IPS-18a (cell line): Measurements from ENCODE around the gene TSPYL1.

ENCODE experiments used
- H3K27ac ChIP-seq: one replicate; pipeline ENCODE4 v1.5.1; 2013; ENCODE audit warnings: low read length
- H3K27me3 ChIP-seq: one replicate; pipeline ENCODE4 v1.6.1; 2013; ENCODE audit warnings: mild to moderate bottlenecking, low read length; ENCODE audit not compliant: control insufficient read depth, insufficient read depth
- H3K36me3 ChIP-seq: one replicate; pipeline ENCODE4 v1.6.1; 2013; ENCODE audit warnings: low read depth, low read length; ENCODE audit not compliant: control insufficient read depth
- H3K4me1 ChIP-seq: one replicate; pipeline ENCODE4 v1.6.1; 2013; ENCODE audit warnings: low read depth, low read length; ENCODE audit not compliant: control insufficient read depth
- H3K4me3 ChIP-seq: one replicate; pipeline ENCODE4 v1.5.1; 2013; ENCODE audit warnings: low read length
- H3K9ac ChIP-seq: one replicate; pipeline ENCODE4 v1.6.1; 2013; ENCODE audit warnings: mild to moderate bottlenecking, low read length, moderate library complexity
- H3K9me3 ChIP-seq: one replicate; pipeline ENCODE4 v1.6.1; 2013; ENCODE audit warnings: low read depth, low read length; ENCODE audit not compliant: control insufficient read depth

The TSPYL1 gene

DNA sequence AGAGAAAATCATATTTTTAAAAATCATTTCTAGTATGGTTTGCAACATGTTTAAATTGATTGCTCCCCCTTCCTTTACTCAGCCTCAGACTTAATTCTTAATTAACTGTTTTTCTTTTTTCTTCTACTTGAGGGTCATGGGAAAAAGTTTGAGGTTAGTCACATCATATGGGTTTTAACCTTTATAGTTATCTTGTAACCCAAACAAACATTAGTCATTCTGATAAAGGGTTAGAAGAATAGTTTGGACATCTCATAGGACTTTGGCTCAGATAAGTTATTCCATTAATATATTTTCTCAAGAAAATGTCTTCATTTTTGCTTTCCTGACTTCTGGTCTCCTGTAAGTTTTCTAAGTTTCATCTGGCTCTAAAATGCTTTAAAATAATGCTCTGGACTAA, 34.5 kb upstream of the TSPYL1 start:
- Histone ChIP-seq H3K27me3 (no peaks in the 10 kb centered on the region), H3K36me3 (no peaks in the 10 kb centered on the region), H3K4me1 (no peaks in the 10 kb centered on the region), H3K4me3 (no peak overlapping the region), H3K27ac (no peak overlapping the region), H3K9me3 (no peaks in the 10 kb centered on the region), H3K9ac (no peak overlapping the region)

DNA sequence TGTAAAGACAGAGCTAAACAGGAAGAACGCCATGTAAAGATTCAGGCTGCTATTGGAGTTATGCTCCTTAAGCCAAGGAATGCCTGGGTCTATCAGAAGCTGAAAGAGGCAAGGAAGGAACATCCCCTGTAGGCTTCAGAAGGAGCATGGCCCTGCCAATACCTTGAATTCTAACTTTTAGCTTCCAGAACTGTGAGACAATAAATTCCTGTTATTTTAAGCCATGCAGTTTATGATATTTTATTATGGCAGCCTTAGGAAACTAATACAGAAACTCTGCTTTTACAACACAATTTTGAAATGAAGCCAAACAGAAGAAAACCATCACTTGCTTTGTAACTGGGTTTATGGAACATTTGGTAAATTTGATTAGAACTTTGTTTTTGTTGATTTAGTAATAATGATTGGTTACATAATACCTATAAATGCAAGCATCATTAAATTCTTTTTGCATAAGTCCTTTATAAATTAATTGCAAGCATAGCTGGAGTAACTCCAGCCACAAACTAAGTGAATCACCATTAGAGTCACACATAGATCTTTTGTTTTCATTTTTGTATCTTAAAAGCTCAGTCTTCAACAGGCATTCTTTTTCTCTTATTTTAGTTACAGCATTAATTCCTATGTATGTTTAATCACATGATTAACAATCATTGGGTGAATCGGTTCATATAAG, 33.5 kb upstream of the TSPYL1 start:
- no peaks in the 10 kb centered on the region for H3K36me3 ChIP-seq
- H3K4me3 ChIP-seq: no peak overlapping the region
- H3K9me3 ChIP-seq: no peaks in the 10 kb centered on the region
- H3K27me3 ChIP-seq: no peaks in the 10 kb centered on the region
- no peak overlapping the region for H3K9ac ChIP-seq
- no peaks in the 10 kb centered on the region for H3K4me1 ChIP-seq
- no peak overlapping the region for H3K27ac ChIP-seq

DNA sequence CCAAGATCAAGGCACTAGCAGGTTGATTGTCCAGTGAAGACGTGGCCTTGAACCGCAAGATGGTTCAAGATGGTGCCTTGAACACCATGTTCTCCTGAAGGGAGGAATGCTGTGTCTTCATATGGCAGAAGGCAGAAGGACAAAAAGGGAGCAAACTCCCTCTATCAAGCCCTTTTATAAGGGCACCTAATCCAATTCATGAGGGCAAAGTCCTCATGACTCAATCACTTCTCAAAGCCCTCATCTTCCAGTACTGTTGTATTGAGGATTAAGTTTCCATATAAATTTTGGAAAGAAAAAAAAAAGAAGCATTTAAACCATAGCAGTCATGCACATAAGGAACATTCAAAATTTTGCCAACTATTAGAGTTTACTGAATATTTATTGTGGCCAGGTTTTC, 29.9 kb upstream of the TSPYL1 start:
- no peaks in the 10 kb centered on the region for H3K36me3 ChIP-seq
- H3K9me3 ChIP-seq: no peaks in the 10 kb centered on the region
- H3K9ac ChIP-seq: no peak overlapping the region
- H3K27ac ChIP-seq: no peak overlapping the region
- no peaks in the 10 kb centered on the region for H3K4me1 ChIP-seq
- H3K27me3 ChIP-seq: no peaks in the 10 kb centered on the region
- no peak overlapping the region for H3K4me3 ChIP-seq

DNA sequence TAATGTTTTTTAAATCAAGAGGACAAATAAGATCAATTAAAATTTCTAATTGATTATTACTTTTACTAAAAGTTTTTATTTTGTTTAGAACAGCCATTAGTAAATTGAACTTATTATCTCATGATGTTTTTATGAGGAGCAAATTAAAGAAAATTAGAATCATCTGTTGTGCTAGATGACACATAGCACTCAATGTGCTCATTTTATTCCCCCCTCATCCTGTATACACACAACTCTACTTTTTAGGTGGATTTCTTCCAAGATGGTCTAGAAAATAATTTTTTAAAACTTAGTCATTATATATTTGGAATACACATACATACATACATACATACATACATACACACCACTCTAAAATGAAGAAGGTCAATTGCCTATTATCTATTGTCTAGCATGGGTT, 29.3 kb upstream of the TSPYL1 start:
- H3K9me3 ChIP-seq: no peaks in the 10 kb centered on the region
- no peaks in the 10 kb centered on the region for H3K36me3 ChIP-seq

DNA sequence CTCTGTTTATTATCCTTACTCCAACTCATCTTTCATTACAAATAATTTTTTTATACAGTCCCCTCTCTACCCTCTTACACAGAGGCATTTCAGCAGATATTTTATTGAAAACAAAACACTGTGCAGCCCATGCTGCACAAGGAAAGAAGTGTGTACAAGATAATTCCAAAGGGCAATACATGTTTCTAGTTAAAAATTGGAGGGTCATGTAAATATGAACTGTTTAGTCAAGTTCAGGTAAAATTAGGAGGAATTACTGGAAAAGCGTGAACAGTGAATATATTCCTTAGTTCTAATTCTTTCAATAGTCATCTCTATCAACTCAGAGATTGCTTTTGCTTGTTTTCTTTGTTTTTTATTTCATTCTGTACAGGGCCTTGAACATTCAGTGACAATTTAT, 27.9 kb upstream of the TSPYL1 start:
- H3K4me1 ChIP-seq: no peaks in the 10 kb centered on the region
- no peaks in the 10 kb centered on the region for H3K36me3 ChIP-seq
- no peaks in the 10 kb centered on the region for H3K27me3 ChIP-seq
- H3K4me3 ChIP-seq: no peak overlapping the region
- no peak overlapping the region for H3K27ac ChIP-seq
- no peaks in the 10 kb centered on the region for H3K9me3 ChIP-seq
- no peak overlapping the region for H3K9ac ChIP-seq

More for the DNA sequence above, 29.3 kb upstream of the TSPYL1 start:
- Histone ChIP-seq H3K27me3 (no peaks in the 10 kb centered on the region), H3K4me3 (no peak overlapping the region), H3K9ac (no peak overlapping the region), H3K27ac (no peak overlapping the region), H3K4me1 (no peaks in the 10 kb centered on the region)

DNA sequence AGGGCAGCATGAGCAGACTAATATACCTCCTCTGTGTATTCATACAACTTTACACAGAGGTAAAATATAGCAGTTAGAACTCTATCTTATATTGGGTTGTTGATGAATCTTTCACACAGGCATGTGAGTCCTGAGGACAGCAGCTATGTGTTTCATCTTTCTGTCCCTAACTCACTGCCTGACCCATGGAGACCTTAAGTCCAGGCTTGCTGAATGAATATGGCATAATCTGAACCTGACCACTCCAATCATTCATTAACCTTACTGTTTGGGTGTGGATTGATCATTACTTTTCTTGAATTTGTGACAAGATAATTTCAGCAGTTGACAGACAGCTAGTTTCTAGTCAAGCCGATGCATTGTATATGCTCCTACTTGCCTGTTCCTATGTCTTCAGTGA, 27.3 kb upstream of the TSPYL1 start:
- H3K9me3 ChIP-seq: no peaks in the 10 kb centered on the region
- no peak overlapping the region for H3K27ac ChIP-seq

DNA sequence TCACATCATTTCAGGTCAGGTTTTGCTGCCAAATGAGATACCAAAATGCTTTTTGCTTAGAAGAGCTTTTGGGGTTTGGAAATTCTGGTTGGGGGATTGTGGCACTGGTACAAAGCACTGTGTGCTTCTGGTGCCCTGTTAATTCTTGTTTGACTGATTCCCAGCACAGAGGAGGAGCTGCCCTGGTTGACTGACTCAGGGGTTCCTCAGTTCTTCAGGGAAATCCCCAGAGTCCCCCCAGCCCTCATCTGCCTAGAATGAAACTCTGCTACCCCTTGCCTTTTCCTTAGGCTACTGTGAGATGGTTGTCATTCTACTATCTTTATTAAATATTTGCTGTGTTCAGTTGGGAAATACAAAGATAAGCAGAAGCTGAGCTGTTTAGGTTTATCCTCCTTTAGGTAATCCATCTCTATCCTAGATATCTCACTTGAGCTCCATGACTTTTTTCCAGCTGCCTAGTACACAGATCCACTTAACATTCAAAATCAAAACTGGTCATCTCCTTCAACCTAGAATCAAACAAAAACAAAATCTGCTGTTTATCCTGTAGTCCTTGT, 24.9 kb upstream of the TSPYL1 start:
- Histone ChIP-seq H3K4me3 (no peak overlapping the region), H3K27ac (no peak overlapping the region), H3K9ac (no peak overlapping the region), H3K9me3 (no peaks in the 10 kb centered on the region), H3K36me3 (no peaks in the 10 kb centered on the region), H3K27me3 (no peaks in the 10 kb centered on the region), H3K4me1 (no peaks in the 10 kb centered on the region)

More for the DNA sequence above, 27.3 kb upstream of the TSPYL1 start:
- Histone ChIP-seq H3K27me3 (no peaks in the 10 kb centered on the region), H3K36me3 (no peaks in the 10 kb centered on the region), H3K4me1 (no peaks in the 10 kb centered on the region), H3K9ac (no peak overlapping the region), H3K4me3 (no peak overlapping the region)

DNA sequence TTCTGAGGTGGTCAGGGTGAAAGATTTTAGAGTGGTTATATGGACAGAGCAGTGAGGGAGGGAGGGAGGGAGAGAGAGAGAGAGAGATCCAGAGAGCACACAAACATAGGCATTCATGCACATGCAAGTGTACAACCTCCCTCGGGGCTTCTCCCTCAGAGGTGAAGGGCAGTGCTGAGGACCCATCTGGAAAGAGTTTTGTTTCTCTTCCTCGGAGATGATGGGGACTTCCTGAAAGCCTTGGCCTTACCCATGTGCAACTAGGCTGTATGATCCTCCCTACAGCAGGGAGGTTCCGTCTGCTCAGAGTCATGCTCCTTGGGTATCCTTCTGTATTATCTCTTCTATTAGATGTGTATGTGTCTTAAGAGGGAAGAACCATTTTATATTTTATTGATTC, 21.4 kb upstream of the TSPYL1 start:
- no peaks in the 10 kb centered on the region for H3K36me3 ChIP-seq
- H3K9me3 ChIP-seq: peaks cover 4% of the 10 kb centered on the region
- no peak overlapping the region for H3K27ac ChIP-seq
- H3K9ac ChIP-seq: no peak overlapping the region
- H3K4me3 ChIP-seq: no peak overlapping the region
- no peaks in the 10 kb centered on the region for H3K4me1 ChIP-seq
- no peaks in the 10 kb centered on the region for H3K27me3 ChIP-seq

DNA sequence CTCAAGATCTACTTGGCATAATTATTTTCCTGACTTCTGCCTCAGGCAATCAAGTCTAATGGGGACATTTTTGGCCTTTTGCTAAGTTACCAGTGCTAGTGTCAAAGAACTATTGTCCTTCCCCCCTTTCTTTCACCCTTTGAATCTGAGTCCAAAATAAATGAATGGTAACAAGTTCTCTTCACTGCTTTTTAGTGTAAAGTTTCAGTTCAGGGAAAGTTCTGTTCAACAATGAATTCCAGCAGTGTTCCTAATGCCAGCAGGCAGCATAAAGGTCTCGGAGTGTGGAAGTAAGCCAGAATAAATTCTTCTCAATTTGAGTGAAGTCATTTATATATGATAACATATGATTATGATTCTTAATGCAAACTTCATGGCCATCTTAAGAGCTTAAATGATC, 20.8 kb upstream of the TSPYL1 start:
- H3K36me3 ChIP-seq: no peaks in the 10 kb centered on the region
- no peak overlapping the region for H3K27ac ChIP-seq
- H3K9ac ChIP-seq: no peak overlapping the region
- no peak overlapping the region for H3K4me3 ChIP-seq
- no peaks in the 10 kb centered on the region for H3K27me3 ChIP-seq
- no peaks in the 10 kb centered on the region for H3K4me1 ChIP-seq
- peaks cover 4% of the 10 kb centered on the region for H3K9me3 ChIP-seq

DNA sequence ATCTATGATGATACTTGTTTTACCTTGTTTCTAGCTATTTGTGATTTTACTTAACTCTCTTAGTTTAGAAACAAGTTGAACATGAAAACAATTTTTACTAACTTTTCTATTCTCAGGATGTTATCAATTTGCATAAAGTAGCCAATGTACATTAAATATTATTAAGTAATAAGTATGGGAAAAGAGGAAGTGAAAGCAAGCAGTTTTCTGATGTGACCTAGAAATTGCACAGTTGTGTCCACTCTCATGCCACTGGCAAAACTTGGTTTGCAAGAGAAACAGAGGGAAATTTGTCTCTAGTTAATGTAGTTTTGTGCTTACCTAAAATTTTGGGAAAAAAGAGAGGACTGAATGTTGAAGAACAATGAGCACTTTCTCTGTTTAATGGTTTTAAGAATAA, 19.2 kb upstream of the TSPYL1 start:
- Histone ChIP-seq H3K9me3 (peaks cover 4% of the 10 kb centered on the region), H3K4me1 (no peaks in the 10 kb centered on the region), H3K4me3 (no peak overlapping the region), H3K9ac (no peak overlapping the region), H3K36me3 (no peaks in the 10 kb centered on the region), H3K27me3 (no peaks in the 10 kb centered on the region), H3K27ac (no peak overlapping the region)

DNA sequence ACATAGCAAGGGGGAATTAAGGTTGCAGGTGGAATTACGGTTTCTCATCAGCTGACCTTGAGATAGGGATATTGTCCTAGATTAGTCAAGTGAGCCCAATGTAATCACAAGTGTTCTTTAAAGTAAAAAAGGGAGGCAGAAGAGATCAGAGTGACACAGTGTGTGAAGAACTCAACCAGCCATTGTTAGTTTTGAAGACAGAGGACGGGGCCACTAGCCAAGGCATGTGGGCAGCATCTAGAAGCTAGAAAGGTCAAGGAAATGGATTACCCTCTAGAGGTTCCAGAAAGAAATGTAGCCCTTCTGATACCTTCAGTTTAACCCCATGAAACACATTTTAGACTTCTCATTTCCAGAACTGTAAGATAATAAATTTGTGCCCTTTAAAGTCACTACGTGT, 18.5 kb upstream of the TSPYL1 start:
- no peaks in the 10 kb centered on the region for H3K27me3 ChIP-seq
- no peak overlapping the region for H3K4me3 ChIP-seq
- H3K4me1 ChIP-seq: no peaks in the 10 kb centered on the region
- no peak overlapping the region for H3K27ac ChIP-seq
- H3K36me3 ChIP-seq: no peaks in the 10 kb centered on the region
- peaks cover 4% of the 10 kb centered on the region for H3K9me3 ChIP-seq
- no peak overlapping the region for H3K9ac ChIP-seq

DNA sequence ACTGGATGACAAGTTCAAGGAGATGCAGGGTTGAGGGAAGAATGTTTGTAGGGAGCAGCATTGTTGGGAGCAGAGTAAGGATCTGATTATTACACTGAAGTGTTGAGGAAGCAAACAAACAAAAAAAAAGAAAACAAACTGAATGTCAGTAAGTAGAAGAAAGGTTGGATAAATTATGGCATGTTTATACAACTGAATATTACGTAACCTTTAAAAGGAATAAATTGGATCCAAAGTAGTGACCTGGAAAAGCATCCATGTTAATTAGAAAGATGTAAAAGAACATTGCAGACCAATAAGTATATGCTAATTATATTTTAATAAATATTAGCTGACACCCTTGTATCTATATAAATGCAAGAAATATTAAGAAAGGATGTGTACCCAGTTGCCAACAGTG, 12.8 kb upstream of the TSPYL1 start:
- H3K27me3 ChIP-seq: no peaks in the 10 kb centered on the region
- H3K9me3 ChIP-seq: no peaks in the 10 kb centered on the region
- no peak overlapping the region for H3K9ac ChIP-seq
- H3K4me3 ChIP-seq: no peak overlapping the region
- H3K36me3 ChIP-seq: no peaks in the 10 kb centered on the region
- H3K27ac ChIP-seq: no peak overlapping the region
- no peaks in the 10 kb centered on the region for H3K4me1 ChIP-seq
